Mucosa of descending colon (tissue), 3 donors: ENCODE measurements around the gene DAPK1. TPM values are rescaled to one million over a fixed set of nuclear protein-coding genes. Genes with fewer than 3 reads are reported as not detected.

Experiments used
- ATAC-seq: fragments of 200-7000 bp; cut with Tn5 transposase; one replicate; pipeline ENCODE4 v1.9.1; 2020; ENCODE audit warnings: mild to moderate bottlenecking, moderate library complexity
- DNase-seq, 3 donors: peaks; one replicate each; pipeline ENCODE4 v3.0.0-alpha.2; 2020
- H3K36me3 ChIP-seq: fragments of 200-600 bp; one replicate; pipeline ENCODE4 v1.8.0; 2021; ENCODE audit warnings: low read depth, mild to moderate bottlenecking
- H3K4me1 ChIP-seq: fragments of 200-600 bp; one replicate; pipeline ENCODE4 v1.8.0; 2021; ENCODE audit warnings: low read depth, mild to moderate bottlenecking
- H3K4me3 ChIP-seq: fragments of 200-600 bp; one replicate; pipeline ENCODE4 v1.8.0; 2021; ENCODE audit warnings: mild to moderate bottlenecking
- H3K9me3 ChIP-seq: fragments of 200-600 bp; one replicate; pipeline ENCODE4 v1.8.0; 2021; ENCODE audit warnings: mild to moderate bottlenecking
- intact Hi-C, 2 donors: fragments of 100-400 bp; cut with DNase I in 1 of 2; cut with micrococcal nuclease in 1 of 2; formaldehyde crosslinking; loops; one replicate each; pipeline versions ENCODE4 v1.11.0 to v1.11.1; 2022; cut with DNase I, micrococcal nuclease
- total RNA-seq, 3 donors: library from RNA; stranded (reverse); fragmentation: NEBNext Ultra II Directional in 2 of 3; extraction: Animal tissue kit (Norgen Biotek cat#: 25700) in 2 of 3; gene quantifications; one replicate each; pipeline versions ENCODE4 v1.2.1 to v1.2.4, GENCODE V29; 2021 to 2023
- TF ChIP-seq, protein P1 (sequence below): fragments of 200-600 bp; IDR thresholded peaks from one replicate; pipeline ENCODE4 v1.8.0; 2022; ENCODE audit warnings: antibody characterized with exemption, mild to moderate bottlenecking
- donor health status: DM: no; HTN: no; CAD: no; lungs with moderate emphysema.
- donor health status: DM: no; HTN: no; CAD: no.
- donor health status: DM: no; HTN: yes; CAD: no.

DAPK1 gene
- total RNA-seq, 3 donors from 2014 or later: 22.2 to 98.7 (median 25.9) TPM

DNA sequence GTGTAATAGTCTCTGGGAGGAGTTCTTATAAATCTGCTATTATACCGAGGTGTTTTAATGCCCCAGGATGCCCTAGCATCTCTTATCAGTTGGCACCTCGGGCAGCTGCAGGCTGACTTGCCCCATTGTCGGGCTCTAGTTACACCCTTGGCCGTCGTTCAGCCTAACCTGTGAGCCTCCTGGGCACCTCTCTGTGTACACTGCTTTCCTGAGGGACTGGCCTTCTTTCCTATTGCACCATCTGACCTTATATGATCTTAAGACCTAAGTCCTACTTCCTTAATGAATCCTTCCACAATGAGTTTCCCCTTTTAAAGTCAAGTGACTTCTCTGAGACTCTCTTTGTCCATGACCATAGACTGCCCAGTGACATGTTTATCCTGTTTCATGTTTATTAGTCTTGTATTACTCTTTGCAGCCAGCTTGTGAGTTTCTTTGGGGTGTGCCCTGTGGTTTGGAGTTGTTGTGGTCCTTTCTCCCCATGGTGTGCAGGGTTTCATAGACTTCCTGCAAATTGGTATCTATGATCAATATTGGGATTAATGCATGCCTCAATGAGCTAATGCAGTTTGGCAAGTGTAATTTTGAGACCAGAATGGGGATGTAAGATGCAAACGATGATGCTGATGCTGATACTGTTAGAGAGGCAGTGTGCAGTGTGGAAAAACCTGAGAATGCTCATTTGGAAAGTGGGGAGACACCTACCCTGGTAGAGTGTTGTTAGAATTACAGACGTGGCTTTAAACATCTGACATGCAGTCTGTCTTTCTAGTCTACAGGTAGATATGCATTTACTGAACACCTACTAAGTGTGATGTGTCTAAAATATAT, 4.9 kb downstream of the DAPK1 start:
- intact Hi-C loops: no loop called here
- Histone ChIP-seq H3K36me3 (no peaks in the 10 kb centered on the region), H3K9me3 (no peaks in the 10 kb centered on the region), H3K4me3 (no peak overlapping the region), H3K4me1 (peaks cover 14% of the 10 kb centered on the region)
- DNase-seq: peak in 2 of 3 donors; percentile 39 to 52
- TF ChIP-seq, protein P1, sequence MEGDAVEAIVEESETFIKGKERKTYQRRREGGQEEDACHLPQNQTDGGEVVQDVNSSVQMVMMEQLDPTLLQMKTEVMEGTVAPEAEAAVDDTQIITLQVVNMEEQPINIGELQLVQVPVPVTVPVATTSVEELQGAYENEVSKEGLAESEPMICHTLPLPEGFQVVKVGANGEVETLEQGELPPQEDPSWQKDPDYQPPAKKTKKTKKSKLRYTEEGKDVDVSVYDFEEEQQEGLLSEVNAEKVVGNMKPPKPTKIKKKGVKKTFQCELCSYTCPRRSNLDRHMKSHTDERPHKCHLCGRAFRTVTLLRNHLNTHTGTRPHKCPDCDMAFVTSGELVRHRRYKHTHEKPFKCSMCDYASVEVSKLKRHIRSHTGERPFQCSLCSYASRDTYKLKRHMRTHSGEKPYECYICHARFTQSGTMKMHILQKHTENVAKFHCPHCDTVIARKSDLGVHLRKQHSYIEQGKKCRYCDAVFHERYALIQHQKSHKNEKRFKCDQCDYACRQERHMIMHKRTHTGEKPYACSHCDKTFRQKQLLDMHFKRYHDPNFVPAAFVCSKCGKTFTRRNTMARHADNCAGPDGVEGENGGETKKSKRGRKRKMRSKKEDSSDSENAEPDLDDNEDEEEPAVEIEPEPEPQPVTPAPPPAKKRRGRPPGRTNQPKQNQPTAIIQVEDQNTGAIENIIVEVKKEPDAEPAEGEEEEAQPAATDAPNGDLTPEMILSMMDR: no peak
- peak; percentile 64 for ATAC-seq

DNA sequence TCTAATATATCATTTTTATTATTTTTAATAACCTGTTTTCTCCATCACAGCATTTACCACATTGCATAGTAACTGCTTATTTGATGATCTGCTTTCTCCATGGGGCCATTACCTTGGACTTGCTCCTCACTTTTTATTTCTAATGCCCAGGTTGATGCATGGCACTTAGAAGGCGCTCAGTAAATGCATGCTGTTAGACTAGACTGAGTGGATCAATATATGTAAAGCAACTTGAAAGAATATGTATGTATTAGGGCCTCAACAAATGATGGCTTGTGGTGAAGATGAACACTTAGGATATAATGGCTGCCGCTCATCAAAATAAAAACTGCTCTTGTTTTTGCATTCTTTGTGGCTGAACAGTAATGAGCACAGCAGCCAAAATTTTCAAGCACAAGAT, 5.8 kb downstream of the DAPK1 start:
- Histone ChIP-seq H3K9me3 (no peaks in the 10 kb centered on the region), H3K4me1 (peaks cover 7% of the 10 kb centered on the region), H3K36me3 (no peaks in the 10 kb centered on the region), H3K4me3 (no peak overlapping the region)
- ATAC-seq (no peak), DNase-seq (no peak)
- TF ChIP-seq, protein P1: no peak
- intact Hi-C loops: no loop called here

DNA sequence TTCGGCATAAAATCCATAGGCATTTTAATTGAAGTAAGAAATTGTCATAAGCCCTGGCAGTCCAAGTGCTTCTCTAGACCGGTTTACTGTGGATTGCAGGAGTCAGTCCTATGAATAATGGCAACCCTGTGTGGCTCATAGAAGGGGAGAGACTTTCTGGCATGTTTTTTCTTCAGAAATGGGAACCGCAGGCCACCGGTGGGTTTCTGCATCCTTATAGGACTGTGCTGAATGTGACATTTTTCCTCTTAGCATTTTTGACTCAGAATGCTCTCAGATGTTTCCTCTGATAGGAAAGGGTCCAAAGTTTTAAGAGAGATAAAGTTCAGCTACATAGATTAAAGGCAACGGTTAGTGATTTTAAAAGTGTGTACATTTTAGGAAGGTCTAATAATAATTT, 6.3 kb downstream of the DAPK1 start:
- Histone ChIP-seq H3K4me3 (no peak overlapping the region), H3K4me1 (peaks cover 2% of the 10 kb centered on the region), H3K9me3 (no peaks in the 10 kb centered on the region), H3K36me3 (no peaks in the 10 kb centered on the region)
- ATAC-seq (no peak), DNase-seq (no peak)
- intact Hi-C loops: no loop called here
- TF ChIP-seq, protein P1: no peak

DNA sequence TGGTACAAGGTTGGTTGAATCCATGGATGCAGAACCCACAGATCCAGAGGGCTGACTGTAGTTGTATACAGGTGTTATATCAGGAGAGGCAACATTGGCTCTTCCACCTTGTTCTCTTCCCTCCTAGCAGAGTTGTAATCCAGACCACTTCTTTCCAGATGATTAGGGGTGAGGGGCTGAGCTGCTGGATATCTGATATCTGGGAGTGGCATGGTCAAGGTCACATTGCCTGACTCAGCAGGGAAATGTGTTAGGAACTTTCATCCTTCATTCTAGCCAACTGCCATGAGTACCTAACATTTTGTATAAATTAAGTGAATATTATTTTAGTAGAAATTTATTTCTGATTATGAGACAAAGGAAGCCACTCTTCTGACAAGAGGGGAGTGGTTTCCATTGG, 7.3 kb downstream of the DAPK1 start:
- Histone ChIP-seq H3K36me3 (no peaks in the 10 kb centered on the region), H3K4me3 (no peak overlapping the region), H3K4me1 (no peaks in the 10 kb centered on the region), H3K9me3 (no peaks in the 10 kb centered on the region)
- intact Hi-C loops: no loop called here
- ATAC-seq (no peak), DNase-seq (no peak)
- TF ChIP-seq, protein P1: no peak

DNA sequence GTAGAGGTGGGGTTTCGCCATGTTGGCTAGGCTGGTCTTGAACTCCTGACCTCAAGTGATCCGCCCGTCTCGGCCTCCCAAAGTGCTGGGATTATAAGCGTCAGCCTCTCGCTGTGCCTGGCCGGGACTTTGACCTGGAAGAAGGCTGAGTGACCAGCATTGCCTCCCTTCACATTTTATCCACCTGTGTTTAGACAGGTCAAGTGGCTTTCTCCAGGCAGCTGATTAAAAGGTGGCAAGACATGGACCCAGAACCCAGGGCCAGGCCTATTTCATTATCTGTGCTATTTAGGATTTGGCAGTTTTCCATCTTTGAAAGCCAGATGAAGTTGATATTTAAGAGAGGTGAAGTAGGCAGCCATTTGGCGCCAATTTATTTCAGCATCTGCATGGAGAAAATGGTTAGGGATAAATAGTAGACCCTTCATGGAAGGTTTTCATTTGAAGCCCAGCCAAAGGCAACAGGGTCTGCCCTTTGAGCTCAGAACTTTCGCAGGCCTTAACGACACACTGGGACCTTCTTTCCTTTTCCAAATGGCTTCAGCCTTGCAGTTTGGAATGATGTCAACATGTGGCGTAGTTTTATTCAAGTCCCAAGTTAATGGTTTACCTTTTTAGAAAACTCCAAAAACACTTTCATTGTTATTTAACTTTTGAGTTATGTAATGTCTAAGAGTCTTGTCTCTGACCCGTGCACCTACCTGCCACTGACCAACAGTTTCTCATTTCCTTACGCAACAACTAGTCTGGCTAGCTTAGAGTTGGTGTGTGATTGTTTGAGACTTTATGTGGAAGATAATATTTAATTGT, 8.4 kb downstream of the DAPK1 start:
- H3K9me3 ChIP-seq: no peaks in the 10 kb centered on the region
- H3K4me1 ChIP-seq: no peaks in the 10 kb centered on the region
- no peak overlapping the region for H3K4me3 ChIP-seq
- DNase-seq: no peak
- intact Hi-C loops: no loop called here
- peak; percentile 15 for ATAC-seq
- TF ChIP-seq, protein P1: no peak
- no peaks in the 10 kb centered on the region for H3K36me3 ChIP-seq
